ENCODE measurements around the gene SHF.

The SHF gene

DNA sequence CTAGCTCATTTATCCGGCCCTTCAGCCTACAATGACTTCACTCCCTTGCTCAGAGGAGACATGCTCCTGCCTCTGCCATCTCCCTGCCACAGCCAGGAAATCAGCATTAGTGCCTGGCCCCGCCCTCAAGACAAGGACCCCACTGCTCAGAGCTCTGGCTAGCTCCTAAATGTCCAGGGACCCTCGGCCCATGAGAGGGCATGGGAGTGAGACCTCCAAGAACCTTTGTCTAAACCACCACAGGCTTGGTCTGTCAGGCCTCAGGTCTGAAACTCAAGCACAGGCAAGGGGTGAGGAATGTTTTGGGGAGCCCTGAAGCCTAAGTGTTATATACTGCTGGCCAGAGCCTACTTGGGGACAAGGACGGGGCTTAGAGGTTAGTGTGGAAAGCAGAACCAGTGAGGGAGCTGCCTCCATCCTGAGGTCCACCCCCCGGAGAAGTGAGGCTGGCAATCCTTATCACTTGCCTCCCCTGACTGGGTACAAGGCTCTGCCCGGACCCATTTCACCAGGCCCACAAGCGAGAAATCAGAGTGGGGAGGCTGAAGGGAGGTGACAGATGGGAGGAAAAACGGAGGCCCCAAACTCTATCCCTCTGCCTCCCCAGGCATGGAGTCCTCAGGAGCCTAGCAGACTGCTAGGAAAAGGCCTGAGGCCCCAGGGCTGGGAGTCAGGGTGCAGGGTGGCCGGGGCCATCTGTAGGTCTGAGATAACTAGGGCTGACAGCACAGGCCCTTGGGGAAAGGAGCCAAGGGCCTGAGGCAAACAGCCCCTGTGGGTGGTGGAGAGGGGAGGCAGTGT lies 18.8 kb downstream of the SHF start:
- no peak overlapping the region for H3K4me3 ChIP-seq (ENCODE audit: low read length in 2 of 2)
- H3K4me1 ChIP-seq (ENCODE audit: control insufficient read depth, insufficient read depth, low read length): peaks cover 20% of the 10 kb centered on the region
- H3K27me3 ChIP-seq (ENCODE audit: control insufficient read depth in 1 of 2, insufficient read depth in 2 of 2, low read length in 2 of 2): no peaks in the 10 kb centered on the region
- peak overlapping the region; percentile 96 for H3K27ac ChIP-seq (ENCODE audit: low read length)
- no peaks in the 10 kb centered on the region for H3K9me3 ChIP-seq (ENCODE audit: control insufficient read depth in 2 of 2, low read length in 2 of 2)
- H3K36me3 ChIP-seq (ENCODE audit: control insufficient read depth in 2 of 2, insufficient read depth in 2 of 2, low read length in 2 of 2): no peaks in the 10 kb centered on the region
- no peak overlapping the region for H3K9ac ChIP-seq (ENCODE audit: low read length in 2 of 2)

DNA sequence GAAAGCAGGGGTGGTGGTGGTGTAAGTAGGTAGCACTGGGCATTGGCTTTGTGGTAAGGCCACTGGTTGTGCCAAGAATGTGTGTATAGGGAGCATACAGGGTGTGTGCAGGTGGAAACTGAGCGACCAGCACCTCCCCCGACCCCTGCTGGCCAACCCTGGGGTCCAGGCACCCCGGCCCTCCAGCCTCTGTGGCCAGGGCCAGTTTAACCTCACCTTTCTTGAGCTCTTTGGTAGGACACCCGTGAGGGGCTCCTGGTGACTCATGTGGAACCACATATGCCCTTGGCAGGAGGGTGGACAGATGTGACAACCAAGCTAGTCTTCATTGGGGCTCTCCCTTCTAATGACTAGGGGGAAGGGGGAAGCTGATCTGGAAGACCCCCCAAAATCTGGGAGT lies 19.5 kb downstream of the SHF start:
- no peaks in the 10 kb centered on the region for H3K27me3 ChIP-seq (ENCODE audit: control insufficient read depth in 1 of 2, insufficient read depth in 2 of 2, low read length in 2 of 2)
- H3K9me3 ChIP-seq (ENCODE audit: control insufficient read depth in 2 of 2, low read length in 2 of 2): no peaks in the 10 kb centered on the region
- peak overlapping the region; percentile 96 for H3K27ac ChIP-seq (ENCODE audit: low read length)
- no peak overlapping the region for H3K9ac ChIP-seq (ENCODE audit: low read length in 2 of 2)
- H3K4me3 ChIP-seq (ENCODE audit: low read length in 2 of 2): peak overlapping the region in 1 of 2 donors; percentile 77
- H3K36me3 ChIP-seq (ENCODE audit: control insufficient read depth in 2 of 2, insufficient read depth in 2 of 2, low read length in 2 of 2): no peaks in the 10 kb centered on the region
- H3K4me1 ChIP-seq (ENCODE audit: control insufficient read depth, insufficient read depth, low read length): peaks cover 20% of the 10 kb centered on the region

DNA sequence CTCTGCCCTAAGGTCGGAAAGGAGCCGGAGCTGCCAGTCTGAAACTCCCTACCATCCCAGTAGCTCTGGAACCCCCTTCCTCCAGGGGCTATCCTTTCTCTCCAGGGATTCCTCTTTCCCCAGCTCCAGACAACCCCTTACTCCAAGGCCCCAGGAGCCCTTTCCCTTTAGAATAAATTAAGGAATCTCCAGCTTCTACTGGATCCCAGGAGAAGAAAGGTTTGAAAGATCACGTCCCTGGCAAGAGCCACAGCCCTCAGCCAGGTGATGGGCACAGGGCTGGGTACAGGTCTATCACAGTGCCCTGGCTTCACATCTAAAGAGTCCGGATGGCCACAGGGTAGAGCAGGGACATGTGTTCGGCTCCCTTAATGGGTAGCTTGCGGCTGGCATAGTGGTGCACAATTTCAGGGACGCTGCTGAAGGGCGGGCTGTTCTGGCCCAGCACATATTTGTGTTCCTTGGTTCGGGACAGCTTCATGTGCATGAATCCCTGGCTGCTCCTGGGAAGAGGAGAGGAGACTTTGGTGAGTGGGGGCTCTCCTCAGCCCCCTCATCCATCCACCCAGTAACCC lies 20.0 kb downstream of the SHF start:
- peak overlapping the region; percentile 96 for H3K27ac ChIP-seq (ENCODE audit: low read length)
- H3K4me3 ChIP-seq (ENCODE audit: low read length in 2 of 2): peak overlapping the region; percentile 69 to 77
- H3K27me3 ChIP-seq (ENCODE audit: control insufficient read depth in 1 of 2, insufficient read depth in 2 of 2, low read length in 2 of 2): no peaks in the 10 kb centered on the region
- H3K9me3 ChIP-seq (ENCODE audit: control insufficient read depth in 2 of 2, low read length in 2 of 2): no peaks in the 10 kb centered on the region
- peaks cover 24% of the 10 kb centered on the region for H3K4me1 ChIP-seq (ENCODE audit: control insufficient read depth, insufficient read depth, low read length)
- H3K9ac ChIP-seq (ENCODE audit: low read length in 2 of 2): peak overlapping the region; percentile 88 to 98
- H3K36me3 ChIP-seq (ENCODE audit: control insufficient read depth in 2 of 2, insufficient read depth in 2 of 2, low read length in 2 of 2): no peaks in the 10 kb centered on the region

DNA sequence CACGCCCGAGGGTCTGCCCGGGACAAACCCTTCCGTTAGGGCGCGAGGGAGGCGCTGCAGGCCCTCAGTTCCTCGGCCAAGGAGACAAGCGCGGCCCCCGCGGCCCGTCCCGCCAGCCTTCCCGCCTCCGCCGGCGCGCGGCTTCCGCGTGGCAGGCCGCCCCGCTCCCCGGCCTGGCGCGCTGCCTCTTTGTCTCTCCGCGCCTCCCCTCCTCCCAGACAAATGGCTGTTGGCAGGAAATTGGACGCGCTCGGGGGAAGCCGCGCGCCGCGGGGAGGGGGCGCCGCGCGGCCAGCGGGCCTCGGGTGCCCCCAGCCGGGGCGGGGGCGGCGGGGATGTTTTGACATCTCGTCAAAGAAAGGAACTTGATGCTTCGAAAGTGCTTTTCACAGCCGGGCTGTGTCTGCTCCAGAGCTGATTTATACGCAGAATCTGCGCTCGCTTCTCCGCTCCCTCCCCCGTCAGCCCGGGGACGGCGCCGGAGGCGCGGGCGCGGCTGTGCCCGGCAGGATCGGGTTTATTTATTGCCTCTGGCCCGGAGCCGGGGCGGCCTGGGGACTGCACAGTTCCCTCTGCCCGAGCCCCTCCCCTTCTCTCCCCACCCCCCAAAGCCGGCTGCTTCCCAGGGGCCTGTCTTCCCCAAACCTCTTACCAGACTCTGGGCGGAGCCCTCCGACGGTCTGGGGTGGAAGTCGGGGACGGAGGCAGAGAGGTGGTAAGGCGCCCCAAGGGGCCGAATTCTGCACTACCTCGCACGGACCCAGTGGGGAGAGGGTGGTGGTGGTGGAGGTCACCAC lies 20.7 kb downstream of the SHF start:
- Histone ChIP-seq H3K9me3 (ENCODE audit: control insufficient read depth in 2 of 2, low read length in 2 of 2) (no peaks in the 10 kb centered on the region), H3K27me3 (ENCODE audit: control insufficient read depth in 1 of 2, insufficient read depth in 2 of 2, low read length in 2 of 2) (no peaks in the 10 kb centered on the region), H3K9ac (ENCODE audit: low read length in 2 of 2) (peak overlapping the region; percentile 88 to 98), H3K36me3 (ENCODE audit: control insufficient read depth in 2 of 2, insufficient read depth in 2 of 2, low read length in 2 of 2) (no peaks in the 10 kb centered on the region), H3K4me1 (ENCODE audit: control insufficient read depth, insufficient read depth, low read length) (peaks cover 26% of the 10 kb centered on the region), H3K4me3 (ENCODE audit: low read length in 2 of 2) (peak overlapping the region; percentile 69 to 77), H3K27ac (ENCODE audit: low read length) (peak overlapping the region; percentile 96)

DNA sequence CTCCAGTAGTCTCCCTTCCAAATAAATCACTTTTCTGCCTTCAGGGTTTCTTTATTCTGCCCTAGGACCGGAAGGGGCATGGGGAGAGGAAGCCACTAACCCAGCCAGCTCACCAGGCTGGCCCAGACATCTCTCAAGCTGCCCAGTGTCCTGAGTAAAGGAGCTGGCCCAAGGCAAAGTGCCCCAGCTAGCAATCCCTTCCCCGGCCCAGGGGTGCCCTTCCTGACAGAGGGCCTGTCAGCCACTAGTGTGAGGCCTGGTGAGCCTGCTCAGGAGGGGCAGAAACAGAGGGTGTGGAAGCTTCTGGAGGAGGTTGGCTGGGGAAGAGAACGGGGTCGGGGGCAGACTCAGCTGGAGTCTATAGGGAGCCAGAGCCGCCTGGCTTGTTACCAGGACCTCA lies 22.2 kb downstream of the SHF start:
- no peak overlapping the region for H3K9ac ChIP-seq (ENCODE audit: low read length in 2 of 2)
- peak overlapping the region; percentile 96 for H3K27ac ChIP-seq (ENCODE audit: low read length)
- peaks cover 26% of the 10 kb centered on the region for H3K4me1 ChIP-seq (ENCODE audit: control insufficient read depth, insufficient read depth, low read length)
- H3K4me3 ChIP-seq (ENCODE audit: low read length in 2 of 2): no peak overlapping the region
- H3K27me3 ChIP-seq (ENCODE audit: control insufficient read depth in 1 of 2, insufficient read depth in 2 of 2, low read length in 2 of 2): no peaks in the 10 kb centered on the region
- no peaks in the 10 kb centered on the region for H3K9me3 ChIP-seq (ENCODE audit: control insufficient read depth in 2 of 2, low read length in 2 of 2)
- H3K36me3 ChIP-seq (ENCODE audit: control insufficient read depth in 2 of 2, insufficient read depth in 2 of 2, low read length in 2 of 2): no peaks in the 10 kb centered on the region

DNA sequence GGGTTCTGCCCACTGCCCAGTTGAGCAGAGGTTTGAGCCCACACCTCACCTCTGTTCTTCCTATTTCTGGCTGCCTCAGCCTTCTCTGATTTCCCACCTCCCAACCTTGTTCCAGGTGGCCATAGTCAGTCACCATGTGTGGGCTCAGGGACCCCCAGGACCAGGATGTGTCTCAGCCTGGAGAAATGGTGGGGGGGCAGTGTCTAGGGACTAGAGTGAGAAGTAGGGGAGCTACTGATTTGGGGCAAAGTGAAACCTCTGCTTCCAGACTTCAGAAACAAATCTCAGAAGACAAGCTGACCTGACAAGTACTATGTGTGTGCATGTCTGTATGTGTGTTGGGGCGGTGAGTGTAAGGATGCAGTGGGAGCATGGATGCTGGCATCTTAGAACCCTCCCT lies 22.9 kb downstream of the SHF start:
- Histone ChIP-seq H3K9ac (ENCODE audit: low read length in 2 of 2) (peak overlapping the region in 1 of 2 donors; percentile 6), H3K27me3 (ENCODE audit: control insufficient read depth in 1 of 2, insufficient read depth in 2 of 2, low read length in 2 of 2) (no peaks in the 10 kb centered on the region), H3K27ac (ENCODE audit: low read length) (no peak overlapping the region), H3K4me3 (ENCODE audit: low read length in 2 of 2) (no peak overlapping the region), H3K9me3 (ENCODE audit: control insufficient read depth in 2 of 2, low read length in 2 of 2) (no peaks in the 10 kb centered on the region), H3K36me3 (ENCODE audit: control insufficient read depth in 2 of 2, insufficient read depth in 2 of 2, low read length in 2 of 2) (no peaks in the 10 kb centered on the region), H3K4me1 (ENCODE audit: control insufficient read depth, insufficient read depth, low read length) (peaks cover 26% of the 10 kb centered on the region)

DNA sequence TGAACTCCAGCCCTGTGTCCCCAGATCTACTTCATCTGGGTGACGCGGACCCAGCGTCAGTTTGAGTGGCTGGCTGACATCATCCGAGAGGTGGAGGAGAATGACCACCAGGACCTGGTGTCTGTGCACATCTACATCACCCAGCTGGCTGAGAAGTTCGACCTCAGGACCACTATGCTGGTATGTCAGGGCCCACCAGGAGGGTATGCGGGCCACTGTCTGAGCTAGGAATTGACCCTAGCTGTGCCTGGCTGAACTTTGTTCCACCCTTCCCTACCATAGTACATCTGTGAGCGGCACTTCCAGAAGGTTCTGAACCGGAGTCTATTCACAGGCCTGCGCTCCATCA lies 24.3 kb downstream of the SHF start:
- Histone ChIP-seq H3K36me3 (ENCODE audit: control insufficient read depth in 2 of 2, insufficient read depth in 2 of 2, low read length in 2 of 2) (no peaks in the 10 kb centered on the region), H3K4me1 (ENCODE audit: control insufficient read depth, insufficient read depth, low read length) (peaks cover 23% of the 10 kb centered on the region), H3K4me3 (ENCODE audit: low read length in 2 of 2) (no peak overlapping the region), H3K9me3 (ENCODE audit: control insufficient read depth in 2 of 2, low read length in 2 of 2) (no peaks in the 10 kb centered on the region), H3K27me3 (ENCODE audit: control insufficient read depth in 1 of 2, insufficient read depth in 2 of 2, low read length in 2 of 2) (no peaks in the 10 kb centered on the region), H3K9ac (ENCODE audit: low read length in 2 of 2) (no peak overlapping the region), H3K27ac (ENCODE audit: low read length) (no peak overlapping the region)

DNA sequence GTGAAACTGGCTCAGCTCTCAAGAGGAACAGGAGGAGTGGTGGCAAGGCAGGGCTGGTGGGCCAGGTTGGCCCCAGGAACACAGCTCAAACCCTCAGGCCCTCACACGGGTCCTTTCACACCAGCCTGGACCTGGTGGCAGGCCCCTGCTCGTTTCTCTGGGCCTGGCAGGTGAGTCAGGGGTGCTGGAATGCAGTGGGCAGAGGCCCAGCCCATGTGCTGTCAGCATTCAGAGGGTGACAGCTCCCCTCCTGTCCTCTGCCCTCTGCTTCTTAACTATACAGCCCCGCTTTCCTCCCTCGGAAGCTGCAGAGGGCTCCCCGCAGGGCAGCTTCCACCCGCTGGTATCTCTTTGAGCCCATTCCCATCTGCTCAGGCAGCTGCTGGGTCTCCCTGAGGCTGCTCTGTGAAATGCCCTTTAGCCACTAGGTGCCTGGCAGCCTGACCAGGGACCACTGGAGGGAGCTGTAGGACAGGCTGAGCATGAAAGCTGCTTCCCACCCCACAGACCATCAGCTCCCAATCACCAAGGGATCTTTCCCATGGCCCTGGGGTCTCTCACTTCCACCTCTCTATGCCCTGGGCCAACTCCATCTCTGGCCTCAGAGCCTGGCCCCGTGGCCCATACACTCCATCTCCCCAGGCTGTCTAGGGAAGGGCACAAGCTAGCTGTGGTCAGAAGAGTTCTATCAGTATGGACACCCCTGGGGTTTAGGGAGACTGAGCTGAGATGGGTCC lies 24.8 kb downstream of the SHF start:
- H3K27me3 ChIP-seq (ENCODE audit: control insufficient read depth in 1 of 2, insufficient read depth in 2 of 2, low read length in 2 of 2): no peaks in the 10 kb centered on the region
- peaks cover 21% of the 10 kb centered on the region for H3K4me1 ChIP-seq (ENCODE audit: control insufficient read depth, insufficient read depth, low read length)
- H3K9ac ChIP-seq (ENCODE audit: low read length in 2 of 2): peak overlapping the region in 1 of 2 donors; percentile 21
- H3K36me3 ChIP-seq (ENCODE audit: control insufficient read depth in 2 of 2, insufficient read depth in 2 of 2, low read length in 2 of 2): no peaks in the 10 kb centered on the region
- H3K4me3 ChIP-seq (ENCODE audit: low read length in 2 of 2): no peak overlapping the region
- no peak overlapping the region for H3K27ac ChIP-seq (ENCODE audit: low read length)
- H3K9me3 ChIP-seq (ENCODE audit: control insufficient read depth in 2 of 2, low read length in 2 of 2): no peaks in the 10 kb centered on the region

DNA sequence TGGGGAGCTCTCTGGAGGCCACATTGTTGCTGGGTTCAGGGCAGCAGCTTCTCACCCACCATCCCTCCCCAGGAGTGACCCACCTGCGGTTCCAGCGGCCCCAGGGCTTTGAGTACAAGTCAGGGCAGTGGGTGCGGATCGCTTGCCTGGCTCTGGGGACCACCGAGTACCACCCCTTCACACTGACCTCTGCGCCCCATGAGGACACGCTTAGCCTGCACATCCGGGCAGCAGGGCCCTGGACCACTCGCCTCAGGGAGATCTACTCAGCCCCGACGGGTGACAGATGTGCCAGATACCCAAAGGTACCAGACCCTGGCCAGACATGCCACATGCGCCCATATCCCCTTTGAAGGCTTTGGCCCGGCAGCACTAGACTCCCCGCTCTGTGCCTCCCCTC lies 26.1 kb downstream of the SHF start:
- Histone ChIP-seq H3K27me3 (ENCODE audit: control insufficient read depth in 1 of 2, insufficient read depth in 2 of 2, low read length in 2 of 2) (no peaks in the 10 kb centered on the region), H3K36me3 (ENCODE audit: control insufficient read depth in 2 of 2, insufficient read depth in 2 of 2, low read length in 2 of 2) (no peaks in the 10 kb centered on the region), H3K27ac (ENCODE audit: low read length) (no peak overlapping the region), H3K9ac (ENCODE audit: low read length in 2 of 2) (no peak overlapping the region), H3K9me3 (ENCODE audit: control insufficient read depth in 2 of 2, low read length in 2 of 2) (no peaks in the 10 kb centered on the region), H3K4me1 (ENCODE audit: control insufficient read depth, insufficient read depth, low read length) (peaks cover 16% of the 10 kb centered on the region), H3K4me3 (ENCODE audit: low read length in 2 of 2) (no peak overlapping the region)

DNA sequence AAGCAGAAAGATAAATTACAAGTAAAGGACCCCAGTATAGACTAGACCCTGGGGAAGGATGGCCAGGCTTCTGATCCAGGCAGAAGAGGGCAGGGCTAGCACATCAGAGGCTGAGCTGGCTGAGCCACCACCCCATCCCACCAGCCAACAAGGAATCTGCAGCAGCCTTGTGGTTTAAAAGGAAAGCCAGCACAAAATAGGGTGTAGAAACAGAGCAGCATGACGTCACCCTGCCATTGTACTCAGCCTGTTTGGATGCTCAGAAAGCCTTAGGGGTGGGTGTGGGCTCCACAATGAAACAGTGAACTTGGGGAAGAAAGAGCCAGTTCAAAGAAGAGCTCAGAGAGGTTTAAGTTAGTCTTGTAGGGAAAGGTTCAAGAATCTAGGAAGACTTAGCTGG lies 29.8 kb downstream of the SHF start:
- Histone ChIP-seq H3K4me3 (ENCODE audit: low read length in 2 of 2) (no peak overlapping the region), H3K9ac (ENCODE audit: low read length in 2 of 2) (no peak overlapping the region), H3K36me3 (ENCODE audit: control insufficient read depth in 2 of 2, insufficient read depth in 2 of 2, low read length in 2 of 2) (no peaks in the 10 kb centered on the region), H3K27ac (ENCODE audit: low read length) (no peak overlapping the region), H3K4me1 (ENCODE audit: control insufficient read depth, insufficient read depth, low read length) (peaks cover 5% of the 10 kb centered on the region), H3K9me3 (ENCODE audit: control insufficient read depth in 2 of 2, low read length in 2 of 2) (no peaks in the 10 kb centered on the region), H3K27me3 (ENCODE audit: control insufficient read depth in 1 of 2, insufficient read depth in 2 of 2, low read length in 2 of 2) (no peaks in the 10 kb centered on the region)
